Transverse colon (tissue), 4 donors: Measurements from ENCODE around the gene ZNF438.

ENCODE experiments used
- EP300 ChIP-seq: sonication (generic); formaldehyde crosslinking; IDR thresholded peaks from one replicate; pipeline ENCODE4 v1.6.1; 2017; ENCODE audit warnings: antibody characterized with exemption, low read depth
- POLR2AphosphoS5 ChIP-seq, 3 donors: sonication (generic); formaldehyde crosslinking; IDR thresholded peaks; one replicate each; pipeline ENCODE4 v1.6.1; 2016; ENCODE audit warnings: antibody characterized with exemption in 3 of 3
- TF ChIP-seq, protein P1 (sequence below), 5 experiments: fragments of 200-600 bp in 3 of 5; fragments of 450-650 bp in 2 of 5; sonication (generic) in 3 of 5; IDR thresholded peaks; 1 replicate in 2 of 5; 2 replicates in 3 of 5; pipeline ENCODE4 v1.5.1; 2016 to 2017; ENCODE audit warnings: antibody characterized with exemption in 5 of 5, inconsistent platforms in 3 of 5, mild to moderate bottlenecking in 2 of 5, moderate library complexity in 1 of 5

DNA sequence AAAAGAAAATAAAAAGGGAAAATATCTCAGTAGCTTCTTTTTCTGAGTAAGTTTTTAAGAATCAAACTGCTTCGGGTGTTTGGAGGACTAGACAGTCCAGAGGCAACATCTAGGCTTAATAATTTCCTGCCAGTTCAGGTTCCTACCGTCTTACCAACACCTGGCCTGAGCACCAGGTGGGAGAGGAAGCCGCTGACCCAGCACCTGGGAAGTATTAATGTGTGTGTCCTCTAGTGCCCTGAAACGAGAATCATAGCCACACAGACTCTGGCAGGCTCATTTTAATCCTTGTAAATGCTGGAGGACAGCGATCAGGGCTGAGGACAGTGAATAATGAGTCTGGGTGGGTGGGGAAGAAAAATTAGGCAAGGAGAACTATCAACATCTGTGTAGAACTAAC is 137.4 kb downstream of the ZNF438 start:
- TF ChIP-seq, protein P1, sequence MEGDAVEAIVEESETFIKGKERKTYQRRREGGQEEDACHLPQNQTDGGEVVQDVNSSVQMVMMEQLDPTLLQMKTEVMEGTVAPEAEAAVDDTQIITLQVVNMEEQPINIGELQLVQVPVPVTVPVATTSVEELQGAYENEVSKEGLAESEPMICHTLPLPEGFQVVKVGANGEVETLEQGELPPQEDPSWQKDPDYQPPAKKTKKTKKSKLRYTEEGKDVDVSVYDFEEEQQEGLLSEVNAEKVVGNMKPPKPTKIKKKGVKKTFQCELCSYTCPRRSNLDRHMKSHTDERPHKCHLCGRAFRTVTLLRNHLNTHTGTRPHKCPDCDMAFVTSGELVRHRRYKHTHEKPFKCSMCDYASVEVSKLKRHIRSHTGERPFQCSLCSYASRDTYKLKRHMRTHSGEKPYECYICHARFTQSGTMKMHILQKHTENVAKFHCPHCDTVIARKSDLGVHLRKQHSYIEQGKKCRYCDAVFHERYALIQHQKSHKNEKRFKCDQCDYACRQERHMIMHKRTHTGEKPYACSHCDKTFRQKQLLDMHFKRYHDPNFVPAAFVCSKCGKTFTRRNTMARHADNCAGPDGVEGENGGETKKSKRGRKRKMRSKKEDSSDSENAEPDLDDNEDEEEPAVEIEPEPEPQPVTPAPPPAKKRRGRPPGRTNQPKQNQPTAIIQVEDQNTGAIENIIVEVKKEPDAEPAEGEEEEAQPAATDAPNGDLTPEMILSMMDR (IDR thresholded peaks at IDR 0.05) = no peak
- TF ChIP-seq POLR2AphosphoS5 (IDR thresholded peaks at IDR 0.05) (no peak), EP300 (no peak)
